ENCODE measurements around the gene NDUFS7. TPM values are rescaled to one million over a fixed set of nuclear protein-coding genes. Genes with fewer than 3 reads are reported as not detected.
A peak's percentile ranks its signal among the peaks of the same experiment; 100 is the strongest.

Gene NDUFS7
- total and polyA plus RNA-seq, 2 experiments from 2014 or later: 264 to 455 TPM

DNA sequence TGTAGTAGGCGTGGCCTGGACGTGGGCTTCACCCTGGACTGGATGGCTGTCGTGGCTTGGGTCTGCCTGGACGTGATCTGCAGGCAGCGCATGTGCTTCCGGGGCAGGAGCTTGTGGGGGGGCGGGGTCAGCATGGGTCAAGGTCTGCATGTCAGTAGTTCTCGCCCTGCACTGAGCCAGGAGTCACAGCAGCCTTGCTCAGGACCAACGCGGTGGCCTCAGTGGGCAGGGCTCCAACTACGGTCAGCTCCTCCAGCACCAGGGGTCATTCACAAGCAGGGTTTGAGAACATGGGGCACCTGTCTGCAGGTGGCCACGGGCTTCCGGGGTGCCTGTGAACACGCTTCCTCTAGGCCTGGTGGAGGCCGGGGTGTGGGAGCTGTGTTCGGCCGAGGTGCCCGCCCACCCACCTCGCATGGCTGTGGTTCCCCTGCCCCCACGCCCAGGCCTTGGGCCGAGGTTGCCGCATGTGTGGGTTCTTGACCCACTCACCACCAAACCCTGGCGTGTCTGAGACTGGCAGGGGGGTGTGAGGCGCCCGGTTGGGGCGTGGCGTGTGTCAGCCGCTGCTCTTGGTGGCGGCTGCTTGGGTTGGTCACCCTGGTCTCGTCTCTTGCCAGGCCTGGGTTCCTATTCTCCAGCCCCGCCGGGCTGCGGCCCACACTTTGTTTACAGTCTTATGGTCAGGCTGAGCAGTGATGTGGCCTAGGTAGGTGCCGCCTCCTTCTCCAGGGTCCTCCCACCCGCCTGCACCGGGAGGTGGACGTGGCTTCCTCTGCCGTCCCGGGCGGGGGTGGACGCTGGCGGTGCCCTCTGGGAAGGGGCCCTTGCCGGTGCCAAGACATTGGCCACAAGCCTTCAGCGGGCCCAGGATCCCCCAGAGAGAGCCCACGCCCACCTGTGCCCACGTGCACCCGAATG lies 49.7 kb downstream of the NDUFS7 start:
- no peaks in the 10 kb centered on the region for H3K9me3 ChIP-seq (ENCODE audit: low read depth)
- H3K4me3 ChIP-seq: no peak overlapping the region
- H3K27ac ChIP-seq: no peak overlapping the region
- TF ChIP-seq, protein P1, sequence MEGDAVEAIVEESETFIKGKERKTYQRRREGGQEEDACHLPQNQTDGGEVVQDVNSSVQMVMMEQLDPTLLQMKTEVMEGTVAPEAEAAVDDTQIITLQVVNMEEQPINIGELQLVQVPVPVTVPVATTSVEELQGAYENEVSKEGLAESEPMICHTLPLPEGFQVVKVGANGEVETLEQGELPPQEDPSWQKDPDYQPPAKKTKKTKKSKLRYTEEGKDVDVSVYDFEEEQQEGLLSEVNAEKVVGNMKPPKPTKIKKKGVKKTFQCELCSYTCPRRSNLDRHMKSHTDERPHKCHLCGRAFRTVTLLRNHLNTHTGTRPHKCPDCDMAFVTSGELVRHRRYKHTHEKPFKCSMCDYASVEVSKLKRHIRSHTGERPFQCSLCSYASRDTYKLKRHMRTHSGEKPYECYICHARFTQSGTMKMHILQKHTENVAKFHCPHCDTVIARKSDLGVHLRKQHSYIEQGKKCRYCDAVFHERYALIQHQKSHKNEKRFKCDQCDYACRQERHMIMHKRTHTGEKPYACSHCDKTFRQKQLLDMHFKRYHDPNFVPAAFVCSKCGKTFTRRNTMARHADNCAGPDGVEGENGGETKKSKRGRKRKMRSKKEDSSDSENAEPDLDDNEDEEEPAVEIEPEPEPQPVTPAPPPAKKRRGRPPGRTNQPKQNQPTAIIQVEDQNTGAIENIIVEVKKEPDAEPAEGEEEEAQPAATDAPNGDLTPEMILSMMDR (IDR thresholded peaks at IDR 0.05; ENCODE audit: low read depth, low read length): no peak
- no peaks in the 10 kb centered on the region for H3K4me1 ChIP-seq (ENCODE audit: low read depth)
- H3K36me3 ChIP-seq: peaks cover 21% of the 10 kb centered on the region
- no peak for DNase-seq (ENCODE audit: low read depth in 1 of 2, low spot score in 1 of 2)
- no peaks in the 10 kb centered on the region for H3K27me3 ChIP-seq

GRCh38 chr19:1434040-1434366 lies 50.3 kb downstream of the NDUFS7 start:
- H3K27ac ChIP-seq: no peak overlapping the region
- TF ChIP-seq, protein P1 (IDR thresholded peaks at IDR 0.05; ENCODE audit: low read depth, low read length): no peak
- no peaks in the 10 kb centered on the region for H3K27me3 ChIP-seq
- no peaks in the 10 kb centered on the region for H3K9me3 ChIP-seq (ENCODE audit: low read depth)
- DNase-seq (ENCODE audit: low read depth in 1 of 2, low spot score in 1 of 2): no peak
- H3K4me3 ChIP-seq: no peak overlapping the region
- H3K4me1 ChIP-seq (ENCODE audit: low read depth): no peaks in the 10 kb centered on the region
- H3K36me3 ChIP-seq: peaks cover 16% of the 10 kb centered on the region

- TF ChIP-seq, protein P1 (IDR thresholded peaks at IDR 0.05; ENCODE audit: low read depth, low read length): no peak
- Histone ChIP-seq H3K4me3 (no peak overlapping the region), H3K36me3 (peaks cover 11% of the 10 kb centered on the region), H3K27me3 (no peaks in the 10 kb centered on the region), H3K9me3 (ENCODE audit: low read depth) (no peaks in the 10 kb centered on the region), H3K4me1 (ENCODE audit: low read depth) (peaks cover 4% of the 10 kb centered on the region), H3K27ac (no peak overlapping the region)
- DNase-seq (ENCODE audit: low read depth in 1 of 2, low spot score in 1 of 2): no peak
These were observed 50.9 kb downstream of the NDUFS7 start for GRCh38 chr19:1434577-1435060.

DNA sequence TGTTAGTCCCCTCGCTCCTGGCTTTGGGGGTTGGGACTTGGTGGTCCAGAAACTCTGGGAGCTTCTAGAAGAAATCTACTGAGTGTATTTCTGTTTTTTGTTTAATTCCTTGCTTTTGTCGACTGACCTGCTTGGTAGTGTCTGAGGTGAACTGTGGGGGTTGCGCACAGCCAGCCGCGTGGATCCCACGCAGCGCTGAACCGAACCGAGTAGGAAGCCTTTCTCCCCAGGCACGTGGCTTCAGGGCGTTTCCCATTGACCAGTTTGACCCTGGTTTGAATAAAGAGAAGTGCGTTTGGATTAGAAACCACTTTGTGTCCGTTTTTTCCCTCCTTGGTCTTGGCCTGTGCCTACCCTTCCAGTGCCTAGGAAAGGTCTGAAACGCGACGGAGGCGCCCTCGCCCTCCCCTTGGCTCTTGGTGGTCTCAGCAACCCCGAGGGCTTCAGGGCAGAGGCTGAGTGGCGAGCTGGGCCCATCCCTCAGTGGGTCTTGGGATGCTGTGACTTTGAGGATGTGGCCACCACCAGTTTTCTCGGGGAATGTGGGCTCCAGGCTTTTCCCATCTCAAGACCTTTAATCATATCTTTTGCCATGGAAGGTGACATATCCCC lies 51.8 kb downstream of the NDUFS7 start:
- no peak overlapping the region for H3K4me3 ChIP-seq
- H3K36me3 ChIP-seq: peaks cover 16% of the 10 kb centered on the region
- TF ChIP-seq, protein P1 (IDR thresholded peaks at IDR 0.05; ENCODE audit: low read depth, low read length): no peak
- peaks cover 4% of the 10 kb centered on the region for H3K4me1 ChIP-seq (ENCODE audit: low read depth)
- H3K27me3 ChIP-seq: no peaks in the 10 kb centered on the region
- no peaks in the 10 kb centered on the region for H3K9me3 ChIP-seq (ENCODE audit: low read depth)
- peak overlapping the region; percentile 17 for H3K27ac ChIP-seq
- DNase-seq (ENCODE audit: low read depth in 1 of 2, low spot score in 1 of 2): no peak

DNA sequence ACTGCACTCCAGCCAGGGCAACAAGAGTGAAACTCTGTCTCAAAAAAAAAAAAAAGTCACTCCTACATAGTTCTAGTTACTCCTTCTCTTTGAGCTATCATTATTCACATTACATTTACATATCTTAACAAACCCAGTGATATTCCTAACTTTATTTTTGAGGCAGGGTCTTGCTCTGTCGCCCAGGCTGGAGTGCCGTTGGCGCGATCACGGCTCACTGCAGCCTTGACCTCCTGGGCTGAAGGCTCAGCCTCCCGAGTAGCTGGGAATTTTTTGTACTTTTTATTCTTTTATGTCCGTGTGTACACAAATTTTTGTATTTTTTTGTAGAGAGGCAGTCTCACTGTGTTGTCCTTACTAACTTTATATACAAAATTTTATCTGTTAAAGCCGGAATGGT lies 53.9 kb downstream of the NDUFS7 start:
- Histone ChIP-seq H3K4me3 (no peak overlapping the region), H3K27ac (no peak overlapping the region), H3K9me3 (ENCODE audit: low read depth) (no peaks in the 10 kb centered on the region), H3K36me3 (peaks cover 24% of the 10 kb centered on the region), H3K4me1 (ENCODE audit: low read depth) (peaks cover 4% of the 10 kb centered on the region), H3K27me3 (no peaks in the 10 kb centered on the region)
- TF ChIP-seq, protein P1 (IDR thresholded peaks at IDR 0.05; ENCODE audit: low read depth, low read length): no peak
- no peak for DNase-seq (ENCODE audit: low read depth in 1 of 2, low spot score in 1 of 2)
